DMS53 treated with DMSO at 0.1 percent for 48 hours (cell line): ENCODE data around the gene DDX39B.
A peak's percentile ranks its signal among the peaks of the same experiment; 100 is the strongest.

ENCODE experiments used
- DNase-seq: peaks from one replicate; lab custom pipeline; 2025; ENCODE audit not compliant: unreplicated experiment; lab: John Stamatoyannopoulos, UW

The DDX39B gene

DNA sequence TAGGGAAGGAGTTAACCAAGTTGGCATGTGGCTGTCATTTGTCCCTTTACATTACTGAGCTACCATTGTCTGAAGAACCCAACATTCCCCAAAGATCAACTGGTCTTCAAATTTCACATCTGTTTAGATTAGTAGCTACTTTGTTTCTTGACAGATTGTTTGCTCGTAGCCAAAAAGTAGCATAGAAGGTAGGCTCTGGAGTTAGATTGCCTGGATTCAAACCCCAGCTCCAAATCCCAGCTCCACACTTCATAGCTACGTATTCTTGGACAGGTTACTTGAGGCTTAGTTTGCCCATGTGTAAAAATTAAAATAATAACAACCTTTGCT lies 6.7 kb upstream of the DDX39B start:
- no peak for DNase-seq

DNA sequence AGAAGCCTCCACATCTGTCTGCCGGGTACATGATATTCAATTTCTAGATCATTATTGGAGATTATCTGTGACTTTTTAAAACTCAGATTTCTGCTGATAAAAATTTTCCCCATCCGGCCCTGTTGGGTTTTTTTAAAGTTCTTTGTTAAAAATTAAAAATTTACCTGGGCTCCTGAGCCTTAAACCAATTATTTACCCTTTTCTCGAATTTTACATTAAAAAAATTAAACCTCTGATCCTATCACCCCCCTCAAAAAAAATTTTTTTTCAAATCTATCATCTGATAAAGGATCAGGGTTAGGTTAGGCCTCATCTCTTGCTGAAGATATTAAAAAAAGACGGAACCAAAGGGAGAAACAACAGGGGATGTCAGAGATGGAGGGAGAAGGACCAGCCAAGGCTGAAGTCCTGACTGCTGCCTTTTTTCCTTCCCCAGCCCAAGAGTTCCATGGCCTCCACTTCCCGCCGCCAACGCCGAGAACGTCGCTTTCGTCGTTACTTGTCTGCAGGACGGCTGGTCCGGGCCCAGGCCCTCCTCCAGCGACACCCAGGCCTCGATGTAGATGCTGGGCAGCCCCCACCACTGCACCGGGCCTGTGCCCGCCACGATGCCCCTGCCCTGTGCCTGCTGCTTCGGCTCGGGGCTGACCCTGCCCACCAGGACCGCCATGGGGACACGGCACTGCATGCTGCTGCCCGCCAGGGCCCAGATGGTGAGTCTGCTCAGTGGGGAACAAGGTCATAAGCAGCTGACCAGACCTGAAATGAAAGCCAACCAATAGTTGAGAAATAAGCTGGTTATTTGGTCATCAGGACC lies 6.1 kb upstream of the DDX39B start:
- no peak for DNase-seq

- DNase-seq: peak; percentile 94
Observed at GRCh38 chr6:31546958-31547726, 5.3 kb upstream of the DDX39B start, which contains the start of gene NFKBIL1. Gene NFKBIL1, plus strand, starts transcription at chr6:31547608. Its CDS starts 87 bp downstream, at chr6:31547695.

- peak; percentile 97 for DNase-seq
Observed at GRCh38 chr6:31546339-31546957, 4.6 kb upstream of the DDX39B start, which contains the start of gene ATP6V1G2. Gene ATP6V1G2, minus strand, starts transcription at chr6:31546608. Its CDS starts 49 bp downstream, at chr6:31546559.

DNA sequence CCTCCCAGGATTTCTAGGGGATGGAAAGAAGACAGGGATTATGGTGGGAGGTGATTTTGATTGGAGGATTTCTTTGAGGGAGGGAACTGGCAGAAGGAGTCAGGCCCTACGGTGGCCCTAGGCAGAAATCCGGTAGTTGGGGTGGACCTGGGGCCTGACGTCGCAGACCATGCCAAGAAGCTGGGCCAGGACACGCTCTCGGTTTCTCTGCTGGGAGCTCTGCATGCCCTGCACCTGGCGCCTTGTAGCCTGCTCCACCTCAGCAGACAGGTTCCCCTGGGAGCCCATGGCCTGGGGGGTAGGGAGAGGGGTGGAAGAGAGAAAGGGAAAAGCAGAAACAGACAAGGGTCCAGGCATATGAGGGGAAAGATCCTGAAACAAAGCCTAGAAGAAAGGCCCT lies 3.5 kb upstream of the DDX39B start:
- DNase-seq: no peak

DNA sequence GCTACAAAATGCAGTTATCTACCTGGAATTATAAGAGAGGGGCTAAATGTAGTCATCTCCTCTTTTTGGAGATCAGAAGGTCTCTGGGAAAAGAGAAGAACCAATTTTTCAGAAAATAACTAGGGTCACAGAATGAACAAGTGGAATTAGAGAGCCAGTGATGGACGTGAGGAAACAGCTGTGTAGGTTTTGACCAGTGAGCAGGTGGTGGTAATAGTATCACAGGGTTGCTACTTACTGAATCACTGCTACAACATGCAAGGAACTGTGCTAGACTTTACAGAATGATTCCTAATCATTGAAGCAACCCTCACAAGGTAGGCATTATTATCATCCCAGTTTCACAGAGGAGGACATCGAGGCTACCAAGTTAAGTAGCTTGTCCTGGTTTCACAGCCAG lies 2.9 kb upstream of the DDX39B start:
- no peak for DNase-seq

DNA sequence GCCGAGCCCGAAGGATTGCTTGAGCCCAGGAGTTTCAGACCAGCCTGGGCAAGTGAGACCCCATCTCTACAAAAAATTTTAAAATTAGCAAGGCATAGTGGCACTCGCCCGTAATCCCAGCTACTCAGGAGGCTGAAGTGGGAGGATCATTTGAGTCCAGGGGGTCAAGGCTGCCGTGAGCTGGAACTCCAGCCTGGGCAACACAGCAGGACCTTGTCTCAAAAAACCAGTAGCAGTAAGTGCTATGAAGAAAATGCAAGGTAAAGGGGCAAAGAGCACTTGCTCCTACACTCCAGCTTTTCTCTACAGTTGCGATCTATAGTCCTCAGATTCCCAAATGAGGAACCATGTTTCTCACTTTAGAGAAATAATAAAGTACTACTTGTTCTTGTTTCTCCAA lies 1.8 kb upstream of the DDX39B start:
- DNase-seq: no peak

DNA sequence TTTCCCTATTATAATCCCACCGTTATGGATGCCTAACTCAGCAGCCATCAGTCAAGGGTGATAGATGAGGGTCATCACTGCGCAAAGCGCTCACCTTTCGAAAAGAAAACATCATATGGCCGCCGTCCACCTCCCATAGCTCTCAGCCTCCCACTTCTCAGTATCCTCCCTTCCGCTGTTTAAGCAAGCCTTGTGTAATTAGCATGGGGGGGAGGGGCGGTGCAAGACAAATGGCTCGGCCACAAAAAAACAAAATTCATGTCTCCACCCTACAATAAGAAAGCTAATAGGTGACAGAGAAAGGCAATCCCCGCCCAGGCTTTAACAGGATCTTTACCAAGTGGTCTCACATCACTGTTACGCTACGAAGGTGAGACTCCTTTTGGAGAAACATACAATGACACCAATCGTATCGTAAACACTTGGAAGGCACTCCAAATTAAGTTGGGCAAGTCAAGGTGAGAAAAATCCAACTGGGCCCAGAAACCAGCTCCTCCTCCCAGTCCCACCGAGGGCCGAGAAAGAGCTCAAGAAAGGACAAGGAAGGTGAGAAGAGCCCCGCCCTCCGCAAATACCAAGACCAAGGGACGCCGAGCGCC lies 645 bp downstream of the DDX39B start:
- DNase-seq: peak; percentile 34

- no peak for DNase-seq
Observed at GRCh38 chr6:31540640-31541039, 1.2 kb downstream of the DDX39B start.

DNA sequence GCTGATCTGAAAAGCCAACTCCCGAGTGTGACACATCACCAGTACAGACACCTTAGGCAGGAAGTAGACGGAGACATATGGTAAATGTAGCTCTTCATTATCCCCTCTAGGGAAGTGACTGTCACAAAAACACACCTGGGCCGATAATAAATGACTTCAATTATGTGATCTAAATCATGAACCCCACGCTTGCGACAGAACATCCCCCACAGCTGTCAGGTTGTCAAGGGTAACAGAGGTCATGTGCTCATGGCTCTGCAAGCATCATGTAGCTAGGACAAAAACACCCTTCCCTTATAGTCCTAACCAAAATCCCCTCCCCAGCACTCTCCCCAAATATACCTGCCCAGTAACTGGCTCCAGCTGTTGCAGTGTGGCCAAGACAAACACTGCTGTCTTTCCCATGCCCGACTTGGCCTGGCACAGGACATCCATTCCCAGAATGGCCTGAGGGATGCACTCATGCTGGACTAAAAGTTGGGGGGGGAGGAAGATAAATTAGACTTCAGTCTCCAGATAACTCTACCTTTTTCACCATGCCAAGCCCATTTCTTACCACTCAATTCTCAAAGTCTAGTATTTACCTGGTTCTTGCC lies 2.9 kb downstream of the DDX39B start:
- no peak for DNase-seq

DNA sequence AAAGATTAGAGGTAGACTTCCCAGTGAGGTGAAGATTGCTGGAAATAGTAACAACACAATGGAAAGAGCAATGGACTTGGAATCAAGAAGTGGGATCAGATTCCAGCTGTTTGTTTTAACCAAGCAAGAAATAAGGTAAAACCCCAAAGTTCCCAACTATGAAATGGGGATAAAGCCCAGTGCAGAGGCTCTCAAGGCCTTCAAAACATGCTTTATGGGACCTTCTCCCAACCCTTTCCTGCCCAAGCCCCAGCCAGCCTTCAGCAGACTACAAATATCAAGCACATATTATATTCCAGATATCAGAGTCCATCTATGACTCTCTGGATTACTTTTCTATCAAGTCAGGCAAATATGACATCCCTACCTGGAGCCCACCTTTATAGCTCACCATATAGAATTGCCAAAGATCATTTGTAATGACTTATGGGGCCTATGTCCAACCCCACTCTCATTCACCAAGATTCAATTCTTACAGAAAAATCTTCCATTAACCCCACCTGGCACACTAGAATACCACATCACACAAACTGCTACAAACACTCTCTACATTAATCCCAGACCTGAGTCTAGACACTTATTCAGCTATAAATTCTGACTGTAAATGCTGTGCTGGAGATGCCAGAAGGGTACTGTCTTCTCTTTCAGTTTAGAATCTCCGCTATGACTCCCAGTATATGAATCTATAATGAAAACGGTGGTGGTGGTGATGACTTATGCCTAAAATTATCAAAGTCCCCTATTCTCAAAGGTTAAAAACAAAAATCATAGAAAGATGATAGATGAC lies 6.1 kb downstream of the DDX39B start:
- no peak for DNase-seq

DNA sequence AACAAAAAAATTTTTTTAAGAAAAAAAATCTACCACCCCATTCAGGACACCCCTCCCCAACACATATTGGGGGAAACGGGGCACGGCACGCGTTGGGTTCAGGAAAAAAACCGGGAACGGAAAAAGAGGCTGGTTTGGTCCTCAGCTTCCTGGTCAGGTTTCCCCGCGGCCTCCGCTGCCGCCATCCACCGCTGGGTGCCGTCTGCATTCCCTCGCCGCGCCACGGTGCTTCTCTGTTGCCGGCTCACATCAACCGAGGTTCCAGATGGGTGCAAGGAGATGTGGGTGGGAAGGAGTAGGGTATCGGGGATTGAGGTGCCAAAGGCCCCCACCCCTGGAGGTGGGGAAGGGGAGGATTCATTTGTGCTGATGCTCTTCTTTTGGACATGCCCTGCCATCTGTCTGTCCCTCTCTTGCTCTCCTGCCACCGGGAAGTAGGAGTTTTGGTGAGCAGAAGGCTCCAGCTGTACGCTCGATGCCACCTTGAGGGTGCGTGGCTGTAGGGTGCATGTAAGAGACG lies 7.2 kb downstream of the DDX39B start:
- DNase-seq: no peak

GRCh38 chr6:31534011-31534410 lies 7.8 kb downstream of the DDX39B start:
- no peak for DNase-seq

DNA sequence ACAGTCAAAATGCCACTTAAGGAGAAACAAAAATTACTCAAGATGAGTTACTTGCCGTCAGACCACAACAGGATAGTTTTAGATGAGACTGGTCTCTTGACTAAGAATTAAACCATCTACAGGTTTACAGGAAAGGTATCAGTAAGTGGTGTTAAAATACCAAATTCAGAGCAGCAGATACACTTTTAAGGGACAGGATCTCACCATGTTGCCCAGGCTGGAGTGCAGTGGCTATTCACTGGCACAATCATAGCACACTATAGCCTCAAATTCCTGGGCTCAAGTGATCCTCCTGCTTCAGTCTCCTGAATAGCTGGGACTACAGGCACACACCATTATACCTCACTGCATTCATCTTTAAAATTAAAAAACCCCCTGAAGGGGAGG lies 8.4 kb downstream of the DDX39B start:
- DNase-seq: no peak

DNA sequence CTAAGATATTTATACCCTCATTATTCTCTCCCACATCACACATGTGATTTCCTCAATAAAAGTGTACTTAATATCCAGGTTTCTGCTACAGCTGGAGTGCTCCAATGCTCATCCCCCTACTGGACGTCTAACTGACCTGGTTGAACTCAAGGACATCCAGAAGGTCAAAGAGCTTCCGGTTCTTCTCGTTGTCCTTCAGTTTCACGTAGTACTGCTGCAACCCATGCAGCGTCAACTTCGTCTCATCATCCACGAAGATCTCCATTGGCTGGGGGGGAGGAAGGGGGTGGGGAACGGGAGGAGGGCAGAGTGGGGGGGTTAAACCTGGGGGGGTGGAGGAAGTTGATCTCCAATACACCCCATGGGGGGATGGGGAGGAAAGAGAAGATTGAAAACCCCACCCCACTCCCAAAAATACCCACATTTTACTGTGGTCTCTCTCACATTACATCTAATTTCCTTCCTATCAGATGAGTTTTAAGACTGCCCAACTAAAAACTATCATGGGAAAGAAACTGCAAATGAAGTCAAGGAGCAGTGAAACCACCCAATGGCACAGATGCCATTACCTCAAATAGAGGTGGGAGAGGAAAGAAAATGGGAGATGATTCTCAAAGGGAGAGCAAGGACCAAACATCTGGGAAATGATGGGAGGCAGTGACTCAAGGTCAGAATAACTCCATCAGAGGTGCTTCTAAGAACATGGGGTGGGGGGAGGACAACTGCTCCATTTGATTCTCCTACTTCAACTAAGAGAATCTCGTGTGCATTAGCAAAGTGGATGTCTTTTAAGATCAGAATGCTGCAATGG lies 9.0 kb downstream of the DDX39B start:
- DNase-seq: no peak

GRCh38 chr6:31531771-31532643 lies 9.8 kb downstream of the DDX39B start:
- DNase-seq: no peak

- DNase-seq: no peak
Observed at GRCh38 chr6:31531162-31531561, 10.6 kb downstream of the DDX39B start.

- no peak for DNase-seq
Observed at GRCh38 chr6:31530659-31531058, 11.1 kb downstream of the DDX39B start.
